Endothelial cell of umbilical vein (primary cell): Measurements from ENCODE around the gene DSP. TPM values are rescaled to one million over a fixed set of nuclear protein-coding genes. Genes with fewer than 3 reads are reported as not detected.

Experiments used
- BruUV-seq: library from RNA; stranded (reverse); fragments of 400-500 nt; replicated peaks from 2 replicates; lab custom pipeline; 2021; lab: Mats Ljungman, UMichigan
- CTCF ChIA-PET: fragments of 300-600, 350-600 bp; sonication (Branson Sonifier 250); formaldehyde crosslinking; loops from one replicate; lab custom pipeline; 2021; ENCODE audit warnings: antibody characterized with exemption, inconsistent platforms; lab: Charles Lee
- POLR2A ChIA-PET: fragments of 300-600, 350-600 bp; sonication (Branson Sonifier 250); formaldehyde crosslinking; loops from one replicate; lab custom pipeline; 2021; ENCODE audit warnings: antibody characterized with exemption, inconsistent platforms; lab: Charles Lee
- DNase-seq: peaks from one replicate; pipeline ENCODE4 v3.0.0-alpha.2; 2011; ENCODE audit warnings: low read depth, low spot score
- FAIRE-seq: peaks from 2 replicates; lab custom pipeline; 2011; peaks lifted over from hg19 to GRCh38; lab: Jason Lieb, UNC
- H2AFZ ChIP-seq: 2 replicates; pipeline ENCODE4 v1.6.0; 2012; ENCODE audit warnings: low read depth, low read length, control low read depth, inconsistent platforms
- H3K27ac ChIP-seq: 2 replicates; pipeline ENCODE4 v1.5.1; 2011; ENCODE audit warnings: low read depth, mild to moderate bottlenecking, control low read depth, low read length, moderate library complexity; ENCODE audit not compliant: insufficient read depth
- H3K27me3 ChIP-seq, 2 experiments: 2 replicates each; pipeline versions ENCODE4 v1.6.0 to v1.6.1; 2011; ENCODE audit warnings: low read length in 2 of 2, mixed read lengths in 1 of 2; ENCODE audit not compliant: control insufficient read depth in 2 of 2, insufficient read depth in 2 of 2
- H3K36me3 ChIP-seq, 2 experiments: 2 replicates in 1 of 2; 3 replicates in 1 of 2; pipeline ENCODE4 v1.5.1; 2011; ENCODE audit warnings: low read length in 2 of 2, mild to moderate bottlenecking in 1 of 2, moderate library complexity in 1 of 2; ENCODE audit not compliant: control insufficient read depth in 2 of 2, insufficient read depth in 2 of 2; ENCODE audit errors: extremely low read depth in 1 of 2
- H3K4me1 ChIP-seq: 3 replicates; pipeline ENCODE4 v1.5.1; 2011; ENCODE audit warnings: mild to moderate bottlenecking, low read length; ENCODE audit not compliant: control insufficient read depth, insufficient read depth; ENCODE audit errors: extremely low read depth
- H3K4me2 ChIP-seq: 2 replicates; pipeline ENCODE4 v1.6.1; 2011; ENCODE audit warnings: low read length, control low read depth, mixed read lengths; ENCODE audit not compliant: insufficient read depth
- H3K4me3 ChIP-seq, 3 experiments: fragments of 200-600 bp in 1 of 3; sonication (generic), shearing (Covaris generic) in 1 of 3; replicated peaks in 1 of 3; 2 replicates each; pipeline ENCODE4 v1.5.1; 2011 to 2016; ENCODE audit warnings: control low read depth in 3 of 3, low read length in 3 of 3, mild to moderate bottlenecking in 2 of 3, inconsistent platforms in 1 of 3, low read depth in 1 of 3, moderate library complexity in 1 of 3; ENCODE audit not compliant: insufficient read depth in 1 of 3
- H3K79me2 ChIP-seq: 2 replicates; pipeline ENCODE4 v1.6.0; 2012; ENCODE audit warnings: low read length, inconsistent platforms; ENCODE audit not compliant: control insufficient read depth, insufficient read depth
- H3K9ac ChIP-seq: replicated peaks from 2 replicates; pipeline ENCODE3; 2011; ENCODE audit warnings: low read length, control low read depth; ENCODE audit not compliant: insufficient read depth; ENCODE audit errors: extremely low read depth
- H3K9me1 ChIP-seq: replicated peaks from 3 replicates; pipeline ENCODE4 v1.6.0; 2011; ENCODE audit warnings: mild to moderate bottlenecking, low read length; ENCODE audit not compliant: control insufficient read depth, insufficient read depth; ENCODE audit errors: extremely low read depth
- H3K9me3 ChIP-seq: replicated peaks from 2 replicates; pipeline ENCODE4 v1.5.1; 2012; ENCODE audit warnings: low read length, inconsistent platforms; ENCODE audit not compliant: control insufficient read depth, insufficient read depth
- H4K20me1 ChIP-seq: replicated peaks from 2 replicates; pipeline ENCODE3; 2011; ENCODE audit warnings: mild to moderate bottlenecking, low read length; ENCODE audit not compliant: control insufficient read depth, insufficient read depth; ENCODE audit errors: extremely low read depth
- EZH2 ChIP-seq: IDR thresholded peaks from 2 replicates; pipeline ENCODE4 v1.6.1; 2012; ENCODE audit warnings: borderline replicate concordance, low read depth, mild to moderate bottlenecking, moderate library complexity, low read length, inconsistent platforms; ENCODE audit not compliant: severe bottlenecking
- FOS ChIP-seq: IDR thresholded peaks from 2 replicates; pipeline ENCODE4 v1.6.1; 2011; ENCODE audit warnings: mild to moderate bottlenecking, low read length, moderate library complexity, borderline replicate concordance; ENCODE audit not compliant: insufficient read depth
- GATA2 ChIP-seq: IDR thresholded peaks from 2 replicates; pipeline ENCODE4 v1.7.0; 2011; ENCODE audit warnings: low read depth, mild to moderate bottlenecking, moderate library complexity, mixed read lengths, low read length; ENCODE audit not compliant: insufficient read length, insufficient read depth
- JUN ChIP-seq: IDR thresholded peaks from 2 replicates; pipeline ENCODE4 v1.6.1; 2011; ENCODE audit warnings: borderline replicate concordance, low read depth; ENCODE audit not compliant: insufficient read length, insufficient read depth
- MYC ChIP-seq: IDR thresholded peaks from one replicate; pipeline ENCODE4 v1.6.1; 2011; ENCODE audit warnings: mild to moderate bottlenecking, low read depth, low read length
- POLR2A ChIP-seq: IDR thresholded peaks from 2 replicates; pipeline ENCODE4 v1.6.1; 2012; ENCODE audit warnings: low read depth, mild to moderate bottlenecking, control low read depth, low read length
- POLR2AphosphoS5 ChIP-seq: IDR thresholded peaks from 2 replicates; pipeline ENCODE4 v1.6.1; 2012; ENCODE audit warnings: low read depth, mild to moderate bottlenecking, control low read depth, low read length, moderate library complexity; ENCODE audit not compliant: insufficient read depth
- dilution Hi-C: fragments of 300-500 bp; cut with MboI; formaldehyde crosslinking; loops from one replicate; pipeline ENCODE4 v1.15.0; 2019; ENCODE audit warnings: low sequenced_read_pairs; ENCODE audit not compliant: extremely low pct_ligation_motif_present
- intact Hi-C: fragments of 100-400 bp; cut with micrococcal nuclease; formaldehyde crosslinking; loops from one replicate; pipeline ENCODE4 v1.10.0; 2022
- polyA plus RNA-seq, 4 experiments: library from polyadenylated mRNA; depleted of rRNA in 3 of 4; stranded (reverse) in 3 of 4; unstranded in 1 of 4; fragments of >200 nt; gene quantifications; 2 replicates each; pipeline versions ENCODE4 v1.2.1 to v1.2.3, GENCODE V29; 2011 to 2012; ENCODE audit warnings: missing spikeins in 1 of 4
- total RNA-seq: library from RNA; stranded (reverse); gene quantifications from 2 replicates; pipeline ENCODE4 v1.2.3, GENCODE V29; 2021
- TF ChIP-seq, protein P1 (sequence below): IDR thresholded peaks from 2 replicates; pipeline ENCODE4 v1.6.1; 2011; ENCODE audit not compliant: insufficient read depth, insufficient read length
- TF ChIP-seq, protein P2 (sequence below), 2 donors: IDR thresholded peaks; 1 replicate in 1 of 2; 2 replicates in 1 of 2; pipeline ENCODE4 v1.5.1; 2011; ENCODE audit warnings: low read length in 2 of 2, mild to moderate bottlenecking in 2 of 2, moderate library complexity in 2 of 2, control low read depth in 1 of 2, inconsistent platforms in 1 of 2, low read depth in 1 of 2; ENCODE audit not compliant: insufficient read depth in 1 of 2; ENCODE audit errors: extremely low read depth in 1 of 2

Gene DSP
- total and polyA plus RNA-seq, 2 donors (not counting 3 experiments of a cell fraction or from before 2014, with no cell fraction given), result 0.03 to 0.77 TPM

DNA sequence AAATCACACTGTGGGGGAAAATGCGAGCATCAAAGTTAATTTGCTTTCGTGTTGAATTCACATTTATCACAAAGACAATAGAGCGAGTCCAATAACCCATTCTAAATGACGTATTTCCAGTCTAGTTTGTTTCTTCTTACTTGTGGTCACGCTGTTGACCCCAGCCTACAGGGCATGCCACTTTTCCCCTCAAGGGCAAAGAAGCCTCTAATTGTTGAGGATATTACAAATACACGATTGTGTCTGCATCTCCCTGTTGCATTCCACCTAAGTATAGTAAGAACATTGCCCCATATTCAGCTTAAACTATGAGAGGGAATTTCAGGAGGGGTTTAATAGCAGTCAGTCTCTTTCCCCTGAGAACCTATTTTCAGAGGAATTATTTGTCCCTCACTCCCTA lies 37.4 kb upstream of the DSP start:
- Histone ChIP-seq H3K36me3 (no peaks in the 10 kb centered on the region), H3K27ac (no peak overlapping the region), H2AFZ (no peak overlapping the region), H3K27me3 (no peaks in the 10 kb centered on the region), H3K9me3 (no peaks in the 10 kb centered on the region), H3K4me3 (no peak overlapping the region), H3K9me1 (no peaks in the 10 kb centered on the region), H3K4me2 (no peak overlapping the region), H4K20me1 (no peaks in the 10 kb centered on the region), H3K79me2 (no peaks in the 10 kb centered on the region), H3K9ac (no peak overlapping the region), H3K4me1 (no peaks in the 10 kb centered on the region)
- no TSS peak for BruUV-seq
- no peak for DNase-seq
- POLR2A ChIA-PET, result no interaction called here
- dilution Hi-C loops, result no loop called here
- FAIRE-seq, result no peak
- TF ChIP-seq, protein P1, sequence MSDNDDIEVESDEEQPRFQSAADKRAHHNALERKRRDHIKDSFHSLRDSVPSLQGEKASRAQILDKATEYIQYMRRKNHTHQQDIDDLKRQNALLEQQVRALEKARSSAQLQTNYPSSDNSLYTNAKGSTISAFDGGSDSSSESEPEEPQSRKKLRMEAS, result no peak
- TF ChIP-seq, protein P2, sequence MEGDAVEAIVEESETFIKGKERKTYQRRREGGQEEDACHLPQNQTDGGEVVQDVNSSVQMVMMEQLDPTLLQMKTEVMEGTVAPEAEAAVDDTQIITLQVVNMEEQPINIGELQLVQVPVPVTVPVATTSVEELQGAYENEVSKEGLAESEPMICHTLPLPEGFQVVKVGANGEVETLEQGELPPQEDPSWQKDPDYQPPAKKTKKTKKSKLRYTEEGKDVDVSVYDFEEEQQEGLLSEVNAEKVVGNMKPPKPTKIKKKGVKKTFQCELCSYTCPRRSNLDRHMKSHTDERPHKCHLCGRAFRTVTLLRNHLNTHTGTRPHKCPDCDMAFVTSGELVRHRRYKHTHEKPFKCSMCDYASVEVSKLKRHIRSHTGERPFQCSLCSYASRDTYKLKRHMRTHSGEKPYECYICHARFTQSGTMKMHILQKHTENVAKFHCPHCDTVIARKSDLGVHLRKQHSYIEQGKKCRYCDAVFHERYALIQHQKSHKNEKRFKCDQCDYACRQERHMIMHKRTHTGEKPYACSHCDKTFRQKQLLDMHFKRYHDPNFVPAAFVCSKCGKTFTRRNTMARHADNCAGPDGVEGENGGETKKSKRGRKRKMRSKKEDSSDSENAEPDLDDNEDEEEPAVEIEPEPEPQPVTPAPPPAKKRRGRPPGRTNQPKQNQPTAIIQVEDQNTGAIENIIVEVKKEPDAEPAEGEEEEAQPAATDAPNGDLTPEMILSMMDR (IDR thresholded peaks at IDR 0.05; ENCODE audit: extremely low read depth in 1 of 2, insufficient read depth in 1 of 2, low read depth in 1 of 2, low read length in 2 of 2), result no peak
- no peak for TF ChIP-seq MYC
- no peak for TF ChIP-seq POLR2AphosphoS5
- intact Hi-C loops, result no loop called here
- CTCF ChIA-PET, result no interaction called here

DNA sequence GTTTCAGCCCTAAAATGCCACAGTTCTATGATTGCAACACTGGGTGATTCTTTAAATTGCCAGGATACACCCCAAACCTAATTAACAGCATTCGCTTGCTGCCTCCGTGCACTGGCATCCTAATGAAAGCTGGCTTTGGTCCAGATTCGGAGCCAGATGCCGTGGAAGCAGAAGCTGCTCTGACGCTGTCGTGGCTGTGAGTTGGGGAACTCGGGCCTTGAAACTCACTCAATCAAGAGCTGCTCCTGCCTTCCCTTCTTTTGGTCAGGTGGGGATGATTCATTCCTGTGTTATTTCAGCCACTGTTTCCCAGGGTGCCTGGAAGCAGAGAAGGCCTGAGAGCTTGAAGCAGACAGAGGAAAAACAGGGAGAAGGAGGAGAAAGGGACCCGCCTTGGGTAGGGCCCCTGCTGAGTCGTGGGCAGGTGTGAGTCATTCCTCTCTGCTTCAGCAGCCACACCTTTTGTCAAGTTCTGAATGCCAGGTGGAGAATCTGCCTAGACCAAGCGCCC lies 36.2 kb upstream of the DSP start:
- H2AFZ ChIP-seq, result no peak overlapping the region
- TF ChIP-seq, protein P2 (IDR thresholded peaks at IDR 0.05; ENCODE audit: extremely low read depth in 1 of 2, insufficient read depth in 1 of 2, low read depth in 1 of 2, low read length in 2 of 2), result no peak
- TF ChIP-seq JUN (no peak), POLR2A (no peak), EZH2 (no peak), GATA2 (no peak), POLR2AphosphoS5 (no peak), FOS (no peak), MYC (no peak)
- TF ChIP-seq, protein P1, result no peak
- BruUV-seq, result no TSS peak
- DNase-seq, result peak; percentile 6
- H3K4me1 ChIP-seq, result no peaks in the 10 kb centered on the region
- ChIA-PET CTCF (interaction anchor here (0.7 kb wide), 1 partner anchor 16 kb away, joined by 4 read pairs; no protein-coding TSS in a partner anchor), POLR2A (no interaction called here)
- no peak overlapping the region for H3K27ac ChIP-seq
- dilution Hi-C loops (no loop called here), intact Hi-C loops (no loop called here)
- no peaks in the 10 kb centered on the region for H3K9me3 ChIP-seq
- H3K4me2 ChIP-seq, result no peak overlapping the region
- H3K79me2 ChIP-seq, result no peaks in the 10 kb centered on the region
- no peak overlapping the region for H3K4me3 ChIP-seq
- no peaks in the 10 kb centered on the region for H3K9me1 ChIP-seq
- no peak overlapping the region for H3K9ac ChIP-seq
- H4K20me1 ChIP-seq, result no peaks in the 10 kb centered on the region
- no peak for FAIRE-seq
- no peaks in the 10 kb centered on the region for H3K27me3 ChIP-seq
- H3K36me3 ChIP-seq, result no peaks in the 10 kb centered on the region
